HG03520 (cell line): Measurements from ENCODE around the gene IRGC.

Experiments
- ATAC-seq: cut with Tn5 transposase; IDR thresholded peaks from one replicate; pipeline ENCODE4 v1.9.1; 2021; ENCODE audit warnings: mild to moderate bottlenecking, moderate library complexity; ENCODE audit not compliant: unreplicated experiment

Gene IRGC

DNA sequence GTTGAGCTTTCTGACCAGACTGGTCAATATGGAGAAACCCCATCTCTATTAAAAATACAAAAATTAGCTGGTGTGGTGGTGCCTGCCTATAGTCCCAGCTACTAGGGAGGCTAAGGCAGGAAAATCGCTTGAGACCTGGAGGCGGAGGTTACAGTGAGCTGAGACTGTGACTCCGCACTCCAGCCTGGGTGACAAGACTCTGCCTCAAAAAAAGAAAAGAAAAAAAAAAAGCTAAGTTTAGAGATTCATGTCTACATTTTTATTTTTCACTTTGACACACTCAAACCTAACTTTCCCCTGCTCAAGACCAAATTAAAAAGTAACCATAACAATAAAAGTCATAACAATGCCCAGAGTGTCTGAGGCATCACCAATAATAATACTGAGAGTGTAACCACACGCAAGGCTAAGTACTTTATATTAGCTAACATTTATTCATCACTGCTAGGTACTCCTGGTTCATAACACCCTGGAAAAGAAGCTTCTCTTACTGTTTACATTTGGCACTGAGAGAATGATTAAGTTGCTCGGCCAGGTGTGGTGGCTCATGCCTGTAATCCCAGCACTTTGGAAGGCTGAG is 5.7 kb downstream of the IRGC start:
- ATAC-seq = no peak

DNA sequence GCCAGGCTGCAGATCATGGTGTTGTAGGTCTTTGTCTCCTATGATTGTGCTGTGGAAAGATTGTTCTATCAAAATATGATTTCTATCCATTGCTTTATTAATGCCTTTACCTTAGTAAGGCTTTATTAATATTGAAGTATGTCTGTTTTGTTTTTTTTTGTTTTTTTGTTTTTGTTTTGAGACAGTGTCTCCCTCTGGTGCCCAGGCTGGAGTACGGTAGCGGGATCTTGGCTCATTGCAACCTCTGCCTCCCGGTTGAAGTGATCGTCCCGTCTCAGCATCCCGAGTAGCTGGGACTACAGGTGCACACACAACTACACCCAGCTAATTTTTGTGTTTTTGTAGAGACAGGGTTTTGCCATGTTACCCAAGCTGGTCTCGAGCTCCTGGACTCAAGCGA is 7.7 kb downstream of the IRGC start:
- ATAC-seq = no peak

- ATAC-seq = no peak
These were observed 9.0 kb downstream of the IRGC start for GRCh38 chr19:43724896-43725295.

DNA sequence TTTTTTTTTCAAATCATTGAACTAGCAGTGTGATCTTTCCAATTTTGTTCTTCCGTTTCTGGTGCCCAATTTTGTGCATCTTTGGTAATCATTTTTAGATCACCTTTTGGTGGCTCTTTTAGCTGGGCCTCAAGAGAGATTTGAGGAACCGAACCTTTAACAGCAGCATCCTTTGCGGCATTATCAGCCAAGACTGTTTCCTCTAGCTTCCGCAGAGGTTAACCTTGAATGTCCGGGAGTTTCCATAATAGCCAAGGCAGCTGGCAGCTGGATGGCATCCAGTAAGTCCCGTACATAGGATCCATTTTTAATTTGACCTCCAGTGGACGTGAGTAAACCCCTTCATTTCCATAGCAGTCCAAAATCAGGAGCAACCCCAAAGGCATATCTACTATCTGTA is 9.6 kb downstream of the IRGC start:
- no peak for ATAC-seq

DNA sequence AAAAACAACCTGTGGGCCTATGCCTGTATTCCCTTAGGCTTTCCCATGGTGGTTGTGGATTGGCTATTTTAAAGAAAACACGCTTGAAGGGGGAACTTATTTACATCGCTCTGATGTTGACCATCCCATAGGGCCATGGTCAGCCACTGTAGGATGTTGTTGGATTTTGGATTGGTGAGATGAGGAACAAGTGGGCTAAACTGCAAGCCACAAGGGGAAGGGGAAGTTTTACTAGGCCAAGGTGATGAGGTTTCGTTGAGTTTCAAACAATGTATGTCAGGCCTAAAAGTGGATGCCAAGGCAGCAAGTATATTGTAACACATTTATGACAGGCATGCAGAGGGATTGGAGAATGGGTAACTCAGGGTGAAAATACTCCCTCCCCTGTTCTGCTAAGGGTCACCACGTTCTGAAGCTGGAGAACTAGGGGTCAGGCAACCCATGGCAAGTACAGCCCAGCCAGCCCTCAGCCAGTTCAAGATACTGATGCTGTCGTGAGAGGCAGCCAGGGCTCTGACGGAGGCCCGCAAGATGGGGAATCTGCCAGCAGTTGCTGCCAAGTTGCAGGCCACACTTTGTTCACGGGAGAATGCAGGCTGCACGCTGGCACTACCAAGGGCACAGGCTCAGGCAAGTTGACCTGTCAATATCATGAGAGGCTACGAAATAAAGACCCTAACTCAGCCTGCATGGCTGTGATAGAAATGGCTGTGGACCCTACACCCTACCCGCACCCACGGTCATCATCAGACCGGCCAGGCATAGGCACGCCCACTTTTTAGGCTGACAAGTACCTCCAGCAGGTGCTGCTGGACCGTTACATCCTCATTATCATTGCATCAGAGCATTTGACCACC is 11.1 kb downstream of the IRGC start:
- no peak for ATAC-seq

DNA sequence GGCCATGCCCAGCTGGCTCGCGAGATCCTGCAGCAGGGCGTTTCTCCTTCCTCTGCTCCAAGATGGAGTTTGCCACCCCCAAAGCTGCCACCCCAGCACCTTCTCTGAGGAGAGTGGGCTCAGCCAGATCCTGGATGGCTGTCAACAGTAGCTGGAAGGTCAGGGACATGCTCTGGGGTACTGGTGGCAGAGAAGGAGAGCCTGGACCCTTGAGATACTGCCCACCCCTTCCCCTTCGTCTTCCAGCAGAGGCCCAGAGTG is 11.6 kb downstream of the IRGC start:
- no peak for ATAC-seq

GRCh38 chr19:43729919-43730318 is 14.0 kb downstream of the IRGC start:
- ATAC-seq = no peak

DNA sequence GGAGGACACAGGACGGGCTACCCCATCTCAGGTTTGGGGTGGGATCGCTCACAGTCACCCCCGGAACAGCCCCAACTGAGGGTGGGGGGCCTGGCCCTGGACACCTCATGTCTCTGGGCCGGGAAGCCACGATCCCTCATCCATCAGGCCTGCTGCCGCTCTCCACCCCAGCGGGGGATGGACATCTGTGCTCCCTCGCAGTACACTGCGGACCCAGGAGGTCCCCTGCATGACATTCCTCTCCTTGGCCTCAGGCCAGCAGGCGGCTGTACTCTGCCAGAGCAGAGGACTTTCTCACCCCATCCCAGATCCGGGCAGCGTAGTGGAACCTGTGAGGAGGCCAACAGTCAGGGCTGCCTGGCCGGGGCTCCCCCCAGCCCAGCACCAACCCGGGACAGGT is 15.5 kb downstream of the IRGC start:
- no peak for ATAC-seq

DNA sequence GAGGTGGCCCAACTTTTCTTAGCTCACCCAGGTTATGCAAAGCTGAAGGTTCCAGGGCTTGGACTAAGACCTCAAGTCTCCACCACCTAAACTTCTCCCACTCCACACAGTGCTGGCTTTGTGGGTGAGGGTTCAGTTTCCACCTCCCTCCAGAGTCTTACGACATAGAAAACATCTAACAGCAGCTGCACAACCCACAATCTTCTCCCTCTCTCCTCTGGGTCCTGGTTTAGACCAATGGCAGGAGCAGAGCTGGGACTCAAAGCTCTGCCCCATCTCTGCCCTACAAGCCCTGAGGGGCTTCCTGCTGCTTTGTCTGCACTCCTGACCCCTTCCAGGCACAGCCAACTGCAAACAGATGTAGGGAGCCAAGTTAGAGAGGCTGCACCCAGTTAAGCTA is 16.0 kb downstream of the IRGC start:
- ATAC-seq = no peak

DNA sequence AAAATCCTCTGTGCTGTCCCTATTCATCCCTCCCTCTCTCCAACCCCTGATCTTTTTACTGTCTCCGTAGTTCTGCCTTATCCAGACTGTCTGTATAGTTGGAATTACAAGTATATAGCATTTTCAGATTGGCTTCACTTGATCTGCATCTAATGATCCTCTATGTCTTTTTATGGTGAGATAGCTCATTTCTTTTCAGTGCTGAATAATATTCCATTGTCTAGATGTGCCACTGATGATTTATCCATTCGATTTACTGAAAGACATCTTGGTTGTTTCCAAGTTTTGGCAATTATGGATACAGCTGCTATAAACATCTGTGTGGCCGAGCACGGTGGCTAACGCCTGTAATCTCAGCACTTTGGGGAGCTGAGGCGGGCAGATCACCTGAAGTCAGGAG is 19.1 kb downstream of the IRGC start:
- ATAC-seq = no peak

DNA sequence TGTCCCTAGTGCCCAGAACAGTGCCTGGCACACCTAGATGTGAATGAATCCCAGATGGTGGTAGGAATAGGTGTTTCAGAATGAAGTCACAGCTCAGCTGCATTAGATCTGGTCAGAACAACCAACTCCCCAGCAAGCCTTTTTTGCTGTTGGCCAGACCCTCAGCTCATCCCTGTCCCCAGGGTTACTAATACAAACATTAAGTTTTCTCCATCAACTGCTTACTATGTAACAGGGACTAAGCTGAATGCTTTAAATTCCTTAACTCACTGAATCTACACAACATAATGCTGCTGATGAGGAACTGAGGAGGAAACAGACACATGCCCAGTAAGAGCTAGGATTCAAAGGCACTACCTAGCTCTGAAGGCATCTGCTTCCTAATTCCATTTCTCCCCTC is 20.1 kb downstream of the IRGC start:
- ATAC-seq = no peak

DNA sequence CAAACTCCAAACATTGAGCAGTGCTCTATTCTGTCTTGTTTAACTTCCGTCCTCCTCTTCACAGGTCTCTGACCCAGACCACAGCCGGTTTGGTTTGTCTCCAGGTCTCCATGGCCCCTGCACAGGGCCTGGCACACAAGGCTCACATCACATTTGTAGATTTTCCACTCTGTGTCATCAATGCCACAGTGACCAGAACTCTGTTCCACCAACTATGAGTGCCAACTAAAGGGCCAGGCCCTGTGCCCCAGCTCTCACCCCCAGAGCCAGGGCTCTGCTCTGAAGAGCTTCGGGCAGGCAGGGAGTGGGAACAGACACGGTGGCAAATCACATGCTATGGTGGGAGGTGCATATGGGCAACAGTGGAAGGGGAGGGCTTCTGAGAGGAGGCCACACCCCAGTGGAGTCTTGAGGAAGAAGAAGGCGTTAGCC is 22.9 kb downstream of the IRGC start:
- ATAC-seq = no peak

DNA sequence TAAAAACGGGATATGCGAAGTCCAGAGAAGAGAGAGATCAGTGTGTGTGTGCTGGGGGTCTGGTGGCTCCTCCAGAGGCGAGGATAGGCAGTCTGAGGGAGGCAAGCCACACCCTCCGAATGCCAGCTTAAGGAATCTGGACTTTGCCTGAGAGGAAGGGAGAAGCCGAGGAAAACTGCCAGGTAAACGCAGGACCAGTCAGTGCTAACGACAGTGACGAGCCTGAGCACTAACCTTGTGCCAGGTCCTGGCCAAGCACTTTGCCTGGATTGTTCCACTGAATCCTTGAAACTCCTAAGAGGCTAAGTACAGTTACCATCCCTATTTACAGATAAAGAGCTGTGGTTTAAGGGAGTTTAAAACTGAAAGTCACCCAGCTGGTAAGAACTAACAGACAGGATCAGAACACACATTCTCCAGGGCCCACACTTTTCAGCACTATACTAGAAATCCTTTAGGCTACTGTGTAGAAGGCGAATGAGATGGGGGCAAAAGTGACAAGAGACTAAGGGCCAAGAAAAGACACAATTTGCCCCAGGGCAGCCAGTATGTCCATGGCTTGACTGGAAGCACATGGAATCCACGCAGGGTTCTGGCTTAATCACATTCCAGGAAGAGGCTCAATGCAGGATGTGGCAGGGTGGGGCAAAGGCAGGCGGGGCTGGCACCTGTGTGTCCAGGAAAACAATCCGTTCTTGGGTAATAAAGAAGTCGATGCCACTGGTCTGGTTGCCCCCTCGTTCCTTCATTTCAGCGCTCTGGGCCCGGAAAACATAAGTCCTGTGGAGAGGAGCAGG is 23.8 kb downstream of the IRGC start:
- ATAC-seq = no peak

- no peak for ATAC-seq
These were observed 25.4 kb downstream of the IRGC start for GRCh38 chr19:43741075-43741825.

DNA sequence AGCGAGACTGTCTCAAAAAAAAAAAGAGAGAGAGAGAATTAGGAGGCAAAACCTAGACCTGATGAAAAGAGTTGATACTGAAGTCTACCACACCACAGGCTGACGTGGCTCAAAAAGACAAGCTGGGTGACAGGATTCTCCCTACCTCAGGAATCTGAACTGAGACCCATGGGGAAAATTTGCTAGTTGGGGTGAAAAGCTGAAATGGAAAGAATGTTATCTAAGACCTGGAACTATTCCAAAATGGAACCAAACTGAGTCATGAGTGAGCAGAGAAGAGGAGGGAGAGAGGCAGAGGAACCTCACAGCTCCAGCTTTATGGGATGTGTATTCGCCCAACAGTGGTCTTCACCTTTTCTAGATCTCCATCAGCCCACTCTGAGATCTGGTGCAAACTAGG is 27.2 kb downstream of the IRGC start:
- no peak for ATAC-seq

DNA sequence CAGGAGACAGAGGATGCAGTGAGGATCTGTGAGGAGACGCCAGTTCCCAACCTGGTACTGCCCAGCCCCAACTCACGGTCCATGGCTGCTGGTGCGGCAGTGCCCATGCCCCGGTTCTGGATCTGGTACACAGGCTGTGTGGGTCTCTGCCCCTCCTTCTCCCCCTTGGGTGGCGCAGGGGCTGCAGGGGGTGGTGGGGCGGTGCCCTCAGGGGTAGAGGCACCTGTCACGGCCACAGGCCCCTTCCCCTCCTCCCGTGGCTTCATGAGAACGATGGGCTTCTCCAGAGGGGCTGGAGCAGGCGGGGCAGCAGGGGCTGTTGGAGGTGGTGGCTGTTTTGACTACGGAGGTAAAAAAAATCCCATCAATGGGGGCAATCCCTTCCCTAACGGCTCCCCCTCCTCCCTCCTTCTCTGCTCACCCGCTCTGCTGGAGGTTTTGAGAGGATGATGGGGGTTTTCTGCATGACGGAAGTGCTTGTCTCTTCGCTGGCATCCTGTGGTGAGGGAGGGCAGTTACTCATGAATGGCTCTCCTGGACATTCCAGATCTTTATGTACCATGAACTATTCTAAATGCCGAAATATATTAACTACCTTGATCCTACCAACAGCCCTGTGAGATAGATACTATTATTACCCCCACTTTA is 31.8 kb downstream of the IRGC start:
- no peak for ATAC-seq

GRCh38 chr19:43748205-43748594 is 32.3 kb downstream of the IRGC start:
- ATAC-seq = no peak

- no peak for ATAC-seq
These were observed 32.8 kb downstream of the IRGC start for GRCh38 chr19:43748685-43749084.

GRCh38 chr19:43749152-43749551 is 33.3 kb downstream of the IRGC start:
- no peak for ATAC-seq

DNA sequence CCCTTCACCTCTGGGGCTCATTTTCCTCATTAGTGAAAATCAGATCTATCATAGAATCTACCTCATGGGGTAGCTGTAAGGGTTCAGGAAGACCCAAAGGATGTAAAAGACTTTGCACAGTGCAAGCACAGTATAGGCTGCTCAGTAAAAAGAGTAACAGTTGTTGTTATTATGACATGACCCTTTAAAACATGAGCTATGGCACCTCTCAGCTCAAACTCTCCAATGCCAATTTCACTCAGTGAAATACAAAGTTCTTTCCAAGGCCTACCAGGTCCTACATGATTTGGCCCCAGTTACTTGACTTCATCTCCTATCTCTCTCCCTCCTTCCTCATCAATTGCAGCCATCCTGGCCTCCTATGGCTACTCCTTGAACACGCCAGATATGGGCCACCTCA is 34.0 kb downstream of the IRGC start:
- ATAC-seq = no peak
